Keratinocyte (primary cell): ENCODE results near the gene SLC25A11. TPM values are rescaled to one million over a fixed set of nuclear protein-coding genes. Genes with fewer than 3 reads are reported as not detected.

Experiments
- DNase-seq: peaks from one replicate; pipeline ENCODE4 v3.0.0-alpha.2; 2011; ENCODE audit warnings: low read depth, missing footprints, low spot score
- FAIRE-seq: peaks from 2 replicates; lab custom pipeline; 2011; peaks lifted over from hg19 to GRCh38; lab: Jason Lieb, UNC
- H2AFZ ChIP-seq: 2 replicates; pipeline ENCODE4 v1.6.0; 2012; ENCODE audit warnings: low read length, control low read depth, inconsistent platforms; ENCODE audit not compliant: control insufficient read depth
- H3K27ac ChIP-seq: 2 replicates; pipeline ENCODE4 v1.5.1; 2011; ENCODE audit warnings: low read length; ENCODE audit not compliant: control insufficient read depth, insufficient read depth
- H3K27me3 ChIP-seq: 3 replicates; pipeline ENCODE4 v1.6.0; 2011; ENCODE audit warnings: low read length; ENCODE audit not compliant: control insufficient read depth, insufficient read depth; ENCODE audit errors: extremely low read depth
- H3K36me3 ChIP-seq, 2 experiments: 2 replicates in 1 of 2; 3 replicates in 1 of 2; pipeline ENCODE4 v1.5.1; 2011; ENCODE audit warnings: low read length in 2 of 2, mild to moderate bottlenecking in 1 of 2; ENCODE audit not compliant: control insufficient read depth in 2 of 2, insufficient read depth in 2 of 2; ENCODE audit errors: extremely low read depth in 1 of 2
- H3K4me1 ChIP-seq: 3 replicates; pipeline ENCODE4 v1.5.1; 2011; ENCODE audit warnings: low read length; ENCODE audit not compliant: control insufficient read depth, insufficient read depth; ENCODE audit errors: extremely low read depth
- H3K4me2 ChIP-seq: 3 replicates; pipeline ENCODE4 v1.6.0; 2011; ENCODE audit warnings: low read depth, low read length; ENCODE audit not compliant: control insufficient read depth, insufficient read depth; ENCODE audit errors: extremely low read depth
- H3K4me3 ChIP-seq, 3 experiments: fragments of 200-600 bp in 1 of 3; sonication (generic) in 1 of 3; 2 replicates in 2 of 3; 3 replicates in 1 of 3; pipeline ENCODE4 v1.5.1; 2011 to 2016; ENCODE audit warnings: low read length in 3 of 3, mild to moderate bottlenecking in 3 of 3, control low read depth in 2 of 3, inconsistent platforms in 1 of 3, low read depth in 1 of 3, mixed read lengths in 1 of 3, mixed run types in 1 of 3, moderate library complexity in 1 of 3; ENCODE audit not compliant: control insufficient read depth in 2 of 3, insufficient read depth in 2 of 3; ENCODE audit errors: extremely low read depth in 1 of 3
- H3K79me2 ChIP-seq: 2 replicates; pipeline ENCODE4 v1.6.0; 2012; ENCODE audit warnings: low read length; ENCODE audit not compliant: control insufficient read depth, insufficient read depth
- H3K9ac ChIP-seq: 3 replicates; pipeline ENCODE4 v1.6.0; 2011; ENCODE audit warnings: low read length; ENCODE audit not compliant: control insufficient read depth, insufficient read depth; ENCODE audit errors: extremely low read depth
- H3K9me1 ChIP-seq: 3 replicates; pipeline ENCODE4 v1.6.0; 2011; ENCODE audit warnings: low read length; ENCODE audit not compliant: control insufficient read depth, insufficient read depth; ENCODE audit errors: extremely low read depth
- H3K9me3 ChIP-seq: 2 replicates; pipeline ENCODE4 v1.5.1; 2012; ENCODE audit warnings: low read depth, low read length; ENCODE audit not compliant: control insufficient read depth
- H4K20me1 ChIP-seq: 3 replicates; pipeline ENCODE4 v1.6.0; 2011; ENCODE audit warnings: low read length; ENCODE audit not compliant: control insufficient read depth, insufficient read depth; ENCODE audit errors: extremely low read depth
- CTCF ChIP-seq, 3 experiments: IDR thresholded peaks in 1 of 3; conservative IDR thresholded peaks in 1 of 3; optimal IDR thresholded peaks in 1 of 3; 2 replicates in 2 of 3; 3 replicates in 1 of 3; pipeline versions ENCODE3 to v1.5.1; 2011; ENCODE audit warnings: low read length in 3 of 3, mild to moderate bottlenecking in 3 of 3, moderate library complexity in 2 of 3, control low read depth in 1 of 3, inconsistent platforms in 1 of 3; ENCODE audit not compliant: insufficient read depth in 2 of 3; ENCODE audit errors: extremely low read depth in 1 of 3
- EZH2 ChIP-seq: IDR thresholded peaks from one replicate; pipeline ENCODE4 v1.6.1; 2012; ENCODE audit warnings: inconsistent platforms, mild to moderate bottlenecking, low read length, moderate library complexity
- dilution Hi-C: fragments of 300-500 bp; cut with MboI; formaldehyde crosslinking; loops from one replicate; pipeline ENCODE4 v1.7.0; 2020; ENCODE audit warnings: low sequenced_read_pairs; ENCODE audit not compliant: extremely low pct_ligation_motif_present
- polyA plus RNA-seq, 5 experiments: library from polyadenylated mRNA; depleted of rRNA in 3 of 5; stranded (reverse) in 3 of 5; stranded (forward) in 1 of 5; unstranded in 1 of 5; fragments of >200 nt; gene quantifications; 1 replicate in 1 of 5; 2 replicates in 3 of 5; 3 replicates in 1 of 5; pipeline versions ENCODE4 v1.2.1 to v1.2.3, GENCODE V29; 2011 to 2012; ENCODE audit warnings: missing spikeins in 2 of 5, low read depth in 1 of 5, low replicate concordance in 1 of 5

Gene SLC25A11
- polyA plus RNA-seq, 1 donor (not counting 4 experiments of a cell fraction or from before 2014, with no cell fraction given), result 33.8 TPM

- H3K9ac ChIP-seq, result peak overlapping the region; percentile 94
These were observed 6.1 kb upstream of the SLC25A11 start for GRCh38 chr17:4945944-4946280.

GRCh38 chr17:4945176-4945943 lies 5.5 kb upstream of the SLC25A11 start:
- Histone ChIP-seq H3K4me1 (peaks cover 42% of the 10 kb centered on the region), H3K36me3 (peaks cover 27 to 34% of the 10 kb centered on the region in 2 experiments), H3K27ac (peak overlapping the region; percentile 91), H3K4me3 (peak overlapping the region; percentile 43 to 99 (median 97)), H3K79me2 (peaks cover 61% of the 10 kb centered on the region), H3K4me2 (peak overlapping the region; percentile 100), H4K20me1 (peaks cover 15% of the 10 kb centered on the region), H3K27me3 (no peaks in the 10 kb centered on the region), H3K9me1 (no peaks in the 10 kb centered on the region), H2AFZ (no peak overlapping the region), H3K9ac (peak overlapping the region; percentile 94), H3K9me3 (no peaks in the 10 kb centered on the region)
- dilution Hi-C loops, result loop anchor here (10.0 kb wide), 1 partner anchor 59 kb away; no protein-coding TSS in a partner anchor
- DNase-seq, result peak; percentile 88
- TF ChIP-seq EZH2 (no peak), CTCF (optimal IDR thresholded peaks at IDR 0.05 in 1 of 3, IDR thresholded peaks at IDR 0.05 in 1 of 3, conservative IDR thresholded peaks at IDR 0.05 in 1 of 3; ENCODE audit: extremely low read depth in 1 of 3, insufficient read depth in 2 of 3, low read length in 3 of 3) (no peak)
- peak; percentile 90 for FAIRE-seq

More at GRCh38 chr17:4945944-4946280, 6.1 kb upstream of the SLC25A11 start:
- FAIRE-seq, result no peak
- DNase-seq, result no peak
- peak overlapping the region; percentile 96 to 99 (median 97) for H3K4me3 ChIP-seq
- peaks cover 57% of the 10 kb centered on the region for H3K79me2 ChIP-seq
- TF ChIP-seq CTCF (optimal IDR thresholded peaks at IDR 0.05 in 1 of 3, IDR thresholded peaks at IDR 0.05 in 1 of 3, conservative IDR thresholded peaks at IDR 0.05 in 1 of 3; ENCODE audit: extremely low read depth in 1 of 3, insufficient read depth in 2 of 3, low read length in 3 of 3), result no peak
- TF ChIP-seq EZH2, result no peak
- H3K4me1 ChIP-seq, result peaks cover 44% of the 10 kb centered on the region
- peaks cover 27 to 34% of the 10 kb centered on the region in 2 experiments for H3K36me3 ChIP-seq
- H4K20me1 ChIP-seq, result peaks cover 15% of the 10 kb centered on the region
- dilution Hi-C loops, result loop anchor here (10.0 kb wide), 1 partner anchor 59 kb away; no protein-coding TSS in a partner anchor
- peak overlapping the region; percentile 91 for H3K27ac ChIP-seq
- no peaks in the 10 kb centered on the region for H3K9me3 ChIP-seq
- no peak overlapping the region for H2AFZ ChIP-seq
- no peaks in the 10 kb centered on the region for H3K27me3 ChIP-seq
- peak overlapping the region; percentile 100 for H3K4me2 ChIP-seq
- no peaks in the 10 kb centered on the region for H3K9me1 ChIP-seq
